ENCODE measurements around the gene RDH12. TPM values are rescaled to one million over a fixed set of nuclear protein-coding genes. Genes with fewer than 3 reads are reported as not detected.

RDH12 gene
- total RNA-seq, 3 donors from 2014 or later, result not detected

DNA sequence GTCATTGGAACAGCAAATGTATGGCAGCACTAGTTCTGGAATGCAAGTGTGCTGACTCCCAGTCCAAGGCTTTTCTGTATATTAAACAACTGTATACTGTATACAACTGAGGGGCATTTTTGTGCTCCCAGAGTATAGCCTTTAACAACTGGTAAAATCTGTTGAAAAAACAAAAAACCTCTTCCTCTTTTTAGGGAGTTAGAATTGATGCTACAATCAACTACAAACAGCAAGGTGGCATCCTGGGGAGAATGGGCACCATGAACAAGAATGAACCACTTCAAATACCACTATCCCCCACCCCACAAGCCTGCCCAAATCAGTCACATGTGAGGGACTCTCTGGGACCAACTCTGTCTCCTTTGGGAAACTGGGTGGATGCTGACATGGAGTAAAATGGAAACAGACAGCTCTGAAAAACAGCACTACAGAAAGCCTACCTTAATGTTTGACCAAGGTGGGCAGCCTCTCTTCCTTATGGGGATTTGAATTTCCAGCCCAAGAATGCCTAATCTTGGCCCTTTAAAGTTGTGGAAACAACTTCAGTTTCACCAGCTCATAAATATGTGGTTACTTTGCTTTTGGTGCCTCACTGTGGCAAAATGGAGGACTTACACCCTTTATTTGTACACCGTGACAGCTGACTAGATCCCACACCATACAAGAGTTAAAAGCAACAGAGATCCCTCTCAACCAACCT lies 34.8 kb upstream of the RDH12 start:
- Histone ChIP-seq H3K4me3 (no peak overlapping the region), H3K27ac (no peak overlapping the region), H3K36me3 (no peaks in the 10 kb centered on the region), H3K4me1 (no peaks in the 10 kb centered on the region), H3K27me3 (no peaks in the 10 kb centered on the region), H3K9me3 (no peaks in the 10 kb centered on the region)
- intact Hi-C loops (cut with DNase I; ENCODE audit: low total_unique reads), result no loop called here
- no peak for DNase-seq (ENCODE audit: low spot score in 2 of 2)
- TF ChIP-seq CTCF (IDR thresholded peaks at IDR 0.05) (peak in 2 of 3 donors; percentile 53 to 62), POLR2A (IDR thresholded peaks at IDR 0.05) (no peak)

DNA sequence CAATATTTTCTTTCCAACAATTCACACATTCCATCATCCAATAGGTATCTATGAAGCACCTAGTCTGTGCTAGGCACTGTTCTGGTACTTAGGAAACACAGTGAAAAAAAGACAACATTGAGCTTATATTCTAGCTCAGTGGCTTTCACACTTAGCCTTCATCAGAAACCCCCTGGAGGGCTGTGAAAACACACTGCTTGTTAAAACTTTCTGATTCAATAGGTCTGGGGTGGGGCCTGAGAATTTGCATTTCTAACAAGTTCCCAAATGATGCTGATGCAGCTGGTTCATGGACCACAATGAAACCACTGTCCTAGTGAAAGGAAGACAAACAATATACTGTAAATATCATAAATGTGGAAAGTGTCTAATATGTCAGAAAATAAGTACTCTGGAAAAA lies 33.1 kb upstream of the RDH12 start:
- Histone ChIP-seq H3K36me3 (no peaks in the 10 kb centered on the region), H3K9me3 (no peaks in the 10 kb centered on the region), H3K27me3 (no peaks in the 10 kb centered on the region), H3K4me3 (no peak overlapping the region), H3K4me1 (peaks cover 0 to 14% of the 10 kb centered on the region in 2 donors), H3K27ac (no peak overlapping the region)
- intact Hi-C loops (cut with DNase I; ENCODE audit: low total_unique reads), result no loop called here
- no peak for TF ChIP-seq CTCF (IDR thresholded peaks at IDR 0.05)
- TF ChIP-seq POLR2AphosphoS5 (IDR thresholded peaks at IDR 0.05), result no peak
- TF ChIP-seq POLR2A (IDR thresholded peaks at IDR 0.05), result no peak
- no peak for DNase-seq (ENCODE audit: low spot score in 2 of 2)

DNA sequence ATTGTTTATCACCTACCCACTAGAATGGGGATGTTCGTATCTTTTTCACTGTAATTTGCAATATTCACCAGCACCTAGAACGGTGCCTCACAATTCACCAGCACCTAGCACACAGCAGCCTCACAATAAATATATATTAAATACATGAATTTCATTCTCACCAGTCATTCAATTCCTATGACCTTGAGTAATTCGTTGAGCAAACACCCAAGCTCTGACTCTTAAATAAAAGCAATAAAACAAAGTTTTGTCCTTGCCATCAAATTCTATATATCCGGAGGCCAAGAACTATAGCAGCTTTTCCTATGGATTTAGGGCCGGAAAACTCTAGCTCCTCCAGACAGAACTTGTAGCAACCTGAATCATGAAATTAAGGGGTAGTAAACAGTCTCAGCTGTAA lies 28.2 kb upstream of the RDH12 start:
- Histone ChIP-seq H3K36me3 (no peaks in the 10 kb centered on the region), H3K27me3 (no peaks in the 10 kb centered on the region), H3K4me1 (peaks cover 0 to 16% of the 10 kb centered on the region in 2 donors), H3K27ac (peak overlapping the region in 1 of 2 donors; percentile 99), H3K4me3 (peak overlapping the region; percentile 81 to 99 (median 87)), H3K9me3 (no peaks in the 10 kb centered on the region)
- no peak for DNase-seq (ENCODE audit: low spot score in 2 of 2)
- TF ChIP-seq POLR2A (IDR thresholded peaks at IDR 0.05) (no peak), POLR2AphosphoS5 (IDR thresholded peaks at IDR 0.05) (no peak), CTCF (IDR thresholded peaks at IDR 0.05) (no peak)
- intact Hi-C loops (cut with DNase I; ENCODE audit: low total_unique reads), result no loop called here

GRCh38 chr14:67674139-67674479 lies 27.6 kb upstream of the RDH12 start:
- Histone ChIP-seq H3K4me3 (peak overlapping the region; percentile 81 to 99 (median 87)), H3K36me3 (no peaks in the 10 kb centered on the region), H3K27me3 (no peaks in the 10 kb centered on the region), H3K4me1 (peaks cover 0 to 16% of the 10 kb centered on the region in 2 donors), H3K27ac (peak overlapping the region; percentile 99), H3K9me3 (no peaks in the 10 kb centered on the region)
- TF ChIP-seq CTCF (IDR thresholded peaks at IDR 0.05) (no peak), POLR2AphosphoS5 (IDR thresholded peaks at IDR 0.05) (no peak), POLR2A (IDR thresholded peaks at IDR 0.05) (no peak)
- DNase-seq (ENCODE audit: low spot score in 2 of 2), result peak; percentile 40 to 68
- intact Hi-C loops (cut with DNase I; ENCODE audit: low total_unique reads), result no loop called here

- intact Hi-C loops (cut with DNase I; ENCODE audit: low total_unique reads), result no loop called here
- peaks cover 0 to 16% of the 10 kb centered on the region in 2 donors for H3K4me1 ChIP-seq
- H3K27ac ChIP-seq, result peak within 1 kb of the TSS; percentile 99
- no peaks in the 10 kb centered on the region for H3K27me3 ChIP-seq
- peak within 1 kb of the TSS; percentile 81 to 99 (median 87) for H3K4me3 ChIP-seq
- H3K9me3 ChIP-seq, result no peaks in the 10 kb centered on the region
- H3K36me3 ChIP-seq, result no peaks in the 10 kb centered on the region
- peak; percentile 56 to 67 for DNase-seq (ENCODE audit: low spot score in 2 of 2)
- peak; percentile 33 to 69 (median 64) for TF ChIP-seq POLR2AphosphoS5 (IDR thresholded peaks at IDR 0.05)
- no peak for TF ChIP-seq CTCF (IDR thresholded peaks at IDR 0.05)
These were observed 27.0 kb upstream of the RDH12 start, which contains the start of gene VTI1B for GRCh38 chr14:67674480-67675218. TSS of gene VTI1B (minus strand) at chr14:67674632. CDS start at chr14:67674489, 143 bp downstream.

Measured in breast epithelium (tissue), 4 donors.